GM23248 (cell line): ENCODE data around the gene CD19.

Experiments used
- EZH2 ChIP-seq: fragments of 200-600 bp; sonication (generic); IDR thresholded peaks from 2 replicates; pipeline ENCODE4 v1.6.1; 2018; ENCODE audit warnings: antibody characterized with exemption, mild to moderate bottlenecking; ENCODE audit not compliant: insufficient read depth, poor library complexity, severe bottlenecking
- EZH2phosphoT487 ChIP-seq: fragments of 200-600 bp; sonication (generic); IDR thresholded peaks from 2 replicates; pipeline ENCODE4 v1.6.1; 2018; ENCODE audit warnings: antibody characterized with exemption, moderate library complexity, mild to moderate bottlenecking, low read depth; ENCODE audit not compliant: insufficient read depth

DNA sequence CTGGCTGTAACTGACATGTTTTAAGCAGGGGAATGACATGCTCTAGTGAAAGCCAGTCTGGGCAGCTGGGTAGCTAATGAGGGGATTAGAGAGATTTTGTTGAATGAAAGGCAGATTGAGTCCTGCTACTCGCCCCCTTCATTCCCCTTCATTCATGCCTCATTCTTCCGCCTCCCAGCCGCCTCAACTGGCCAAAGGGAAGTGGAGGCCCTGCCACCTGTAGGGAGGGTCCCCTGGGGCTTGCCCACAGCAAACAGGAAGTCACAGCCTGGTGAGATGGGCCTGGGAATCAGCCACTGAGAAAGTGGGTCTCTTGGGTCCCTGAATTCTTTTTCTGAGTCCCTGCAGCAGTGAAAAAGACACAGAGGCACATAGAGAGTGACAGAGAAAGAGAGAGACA lies 1.1 kb upstream of the CD19 start:
- TF ChIP-seq EZH2 (no peak), EZH2phosphoT487 (no peak)
